Upper lobe of left lung (tissue), 4 donors: Measurements from ENCODE around the gene PEMT.

Experiments used
- CTCF ChIP-seq, 6 experiments: fragments of 450-650 bp in 4 of 6; fragments of 200-600 bp in 2 of 6; sonication (generic) in 2 of 6; IDR thresholded peaks; one replicate each; pipeline ENCODE4 v1.5.1; 2016 to 2019; ENCODE audit warnings: antibody characterized with exemption in 6 of 6
- EP300 ChIP-seq, 4 donors: sonication (generic); formaldehyde crosslinking; IDR thresholded peaks; one replicate each; pipeline ENCODE4 v1.5.1; 2017; ENCODE audit warnings: antibody characterized with exemption in 4 of 4, control low read depth in 2 of 4
- POLR2A ChIP-seq, 4 donors: fragments of 450-650 bp; IDR thresholded peaks; one replicate each; pipeline ENCODE4 v1.5.1; 2016 to 2017; ENCODE audit warnings: antibody characterized with exemption in 4 of 4, mild to moderate bottlenecking in 2 of 4
- POLR2AphosphoS5 ChIP-seq, 2 donors: sonication (generic); formaldehyde crosslinking; IDR thresholded peaks; one replicate each; pipeline ENCODE4 v1.5.1; 2017; ENCODE audit warnings: antibody characterized with exemption in 2 of 2

DNA sequence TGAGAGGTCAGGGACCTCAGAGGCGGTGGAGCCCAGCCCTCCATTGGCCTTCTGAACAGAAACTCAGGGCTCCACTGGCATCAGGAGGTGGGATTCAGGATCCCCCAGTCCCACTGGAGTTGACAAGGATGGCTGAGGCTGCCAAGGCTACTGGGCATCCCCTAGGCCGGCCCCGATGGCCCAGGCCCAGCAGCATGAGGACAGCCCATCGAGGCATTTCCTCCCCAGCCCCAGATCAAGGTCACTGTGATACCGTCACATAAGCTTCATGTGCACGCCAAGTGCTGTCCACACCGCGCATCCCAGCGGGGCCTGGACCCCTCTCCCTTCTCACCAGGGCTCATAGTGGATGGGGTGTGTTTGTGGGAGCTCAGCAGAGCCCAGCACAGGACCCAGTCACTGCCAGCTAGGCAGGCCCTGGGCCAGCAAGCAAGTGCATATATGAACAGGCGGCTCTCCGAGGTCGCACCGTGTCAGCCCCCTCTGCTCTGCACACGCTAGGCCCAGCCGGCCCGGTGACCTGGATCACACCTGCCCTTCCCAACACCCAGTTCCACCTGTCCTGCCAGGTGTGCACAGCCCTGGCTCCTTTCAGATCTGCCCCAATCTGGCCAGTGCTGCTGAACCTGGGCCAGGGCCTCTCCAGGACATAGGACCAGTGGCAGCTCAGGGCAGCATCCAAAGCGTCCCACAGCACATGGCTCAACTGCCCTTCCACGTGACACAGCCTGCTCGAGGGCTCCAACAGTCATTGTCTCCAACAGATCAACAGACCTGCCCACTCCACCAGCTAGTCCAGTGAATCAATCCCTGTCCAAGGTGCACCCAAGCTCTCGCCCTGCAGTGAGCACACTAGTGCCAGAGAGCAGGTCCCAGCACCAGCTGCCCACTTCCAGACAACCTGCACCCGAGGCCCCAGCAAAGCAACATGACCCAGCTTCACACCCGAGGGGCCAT lies 62.5 kb downstream of the PEMT start:
- TF ChIP-seq CTCF (IDR thresholded peaks at IDR 0.05) (no peak), POLR2A (IDR thresholded peaks at IDR 0.05) (no peak), POLR2AphosphoS5 (IDR thresholded peaks at IDR 0.05) (no peak), EP300 (IDR thresholded peaks at IDR 0.05) (no peak)
